ENCODE measurements around the gene AMN. TPM values are rescaled to one million over a fixed set of nuclear protein-coding genes. Genes with fewer than 3 reads are reported as not detected.
A peak's percentile ranks its signal among the peaks of the same experiment; 100 is the strongest.
"Not testable (repeated sequence)": the region's sequence is repeated elsewhere in the genome, so short reads cannot be mapped to it uniquely, and the experiment has no call there.

AMN gene
- total RNA-seq, 1 experiment from 2014 or later, result 5.6 TPM

GRCh38 chr14:102924632-102925588 lies 2.4 kb downstream of the AMN start:
- ChIA-PET POLR2A (ENCODE audit: low non-redundant PET) (interaction anchor here (0.7 kb wide), 1 partner anchor 77 kb away, joined by 6 read pairs; no protein-coding TSS in a partner anchor), CTCF (no interaction called here)
- intact Hi-C loops (cut with micrococcal nuclease; ENCODE audit: unreplicated experiment), result no loop called here
- Histone ChIP-seq H3K4me1 (ENCODE audit: insufficient read depth, low read length, poor library complexity, severe bottlenecking) (peaks cover 7% of the 10 kb centered on the region), H3K27me3 (replicated peaks; ENCODE audit: insufficient read depth, low read depth, low read length, poor library complexity) (peaks cover 11% of the 10 kb centered on the region), H3K36me3 (ENCODE audit: insufficient read depth, low read length, poor library complexity, severe bottlenecking) (no peaks in the 10 kb centered on the region), H3K4me3 (ENCODE audit: low read depth, low read length, poor library complexity, severe bottlenecking) (no peak overlapping the region), H3K27ac (ENCODE audit: low read depth, low read length, poor library complexity, severe bottlenecking) (no peak overlapping the region), H3K9me3 (ENCODE audit: low read depth, low read length, poor library complexity, severe bottlenecking) (no peaks in the 10 kb centered on the region)
- DNase-seq (ENCODE audit: low spot score), result no peak
- no TSS peak for BruUV-seq (replicated peaks)
- TF ChIP-seq CTCF (conservative IDR thresholded peaks at IDR 0.05; ENCODE audit: low read depth, low read length) (0 out of 2 replicates have a peak, but pooled peaks have one; percentile 27), EZH2 (IDR thresholded peaks at IDR 0.05; ENCODE audit: borderline replicate concordance, low read depth, low read length, poor library complexity, severe bottlenecking) (no peak)

DNA sequence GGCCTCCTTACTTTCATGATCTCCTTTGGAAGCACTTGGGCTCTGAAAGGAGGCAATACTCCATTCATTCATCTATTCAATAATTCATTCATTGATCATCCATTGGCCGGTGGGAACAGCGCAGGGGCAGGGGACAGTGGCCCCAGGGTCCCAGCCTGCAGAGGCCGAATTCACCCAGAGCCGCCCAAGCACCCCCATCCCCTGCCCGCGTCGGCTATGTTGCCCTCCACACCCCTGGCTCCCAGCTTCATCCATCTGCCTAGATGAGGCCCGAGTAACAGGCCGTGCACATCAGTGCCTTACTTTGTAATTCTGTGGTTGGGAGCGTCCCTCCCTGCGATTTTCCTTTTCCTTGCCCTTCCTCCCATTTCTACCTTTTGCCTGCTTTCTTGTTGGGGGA lies 3.2 kb downstream of the AMN start:
- H3K27me3 ChIP-seq (replicated peaks; ENCODE audit: insufficient read depth, low read depth, low read length, poor library complexity), result peaks cover 11% of the 10 kb centered on the region
- H3K27ac ChIP-seq (ENCODE audit: low read depth, low read length, poor library complexity, severe bottlenecking), result no peak overlapping the region
- H3K36me3 ChIP-seq (ENCODE audit: insufficient read depth, low read length, poor library complexity, severe bottlenecking), result no peaks in the 10 kb centered on the region
- no peaks in the 10 kb centered on the region for H3K9me3 ChIP-seq (ENCODE audit: low read depth, low read length, poor library complexity, severe bottlenecking)
- DNase-seq (ENCODE audit: low spot score), result no peak
- no TSS peak for BruUV-seq (replicated peaks)
- ChIA-PET POLR2A (ENCODE audit: low non-redundant PET) (interaction anchor here (0.7 kb wide), 1 partner anchor 76 kb away, joined by 6 read pairs; no protein-coding TSS in a partner anchor), CTCF (no interaction called here)
- no peak overlapping the region for H3K4me3 ChIP-seq (ENCODE audit: low read depth, low read length, poor library complexity, severe bottlenecking)
- TF ChIP-seq EZH2 (IDR thresholded peaks at IDR 0.05; ENCODE audit: borderline replicate concordance, low read depth, low read length, poor library complexity, severe bottlenecking), result no peak
- no peak for TF ChIP-seq CTCF (conservative IDR thresholded peaks at IDR 0.05; ENCODE audit: low read depth, low read length)
- intact Hi-C loops (cut with micrococcal nuclease; ENCODE audit: unreplicated experiment), result no loop called here
- peaks cover 7% of the 10 kb centered on the region for H3K4me1 ChIP-seq (ENCODE audit: insufficient read depth, low read length, poor library complexity, severe bottlenecking)

DNA sequence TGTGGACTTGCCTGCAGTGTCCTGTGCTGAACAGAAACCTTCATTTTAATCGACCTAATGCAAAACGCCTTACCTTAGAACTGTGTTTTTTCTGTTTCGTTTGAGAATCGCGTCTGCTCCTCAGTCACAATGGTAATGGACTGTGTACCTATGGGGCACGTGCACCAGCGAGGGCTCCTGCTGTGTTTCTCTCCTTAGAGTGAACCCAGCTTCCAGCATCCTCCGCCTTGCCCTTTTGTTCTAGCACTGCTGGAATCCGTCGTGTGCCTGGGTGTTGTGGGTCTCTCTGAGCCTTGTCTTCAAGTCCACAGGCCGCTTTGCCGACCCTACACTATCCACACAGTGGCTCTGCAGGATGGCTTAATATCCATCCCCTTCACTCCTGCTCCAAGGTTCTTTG lies 3.6 kb downstream of the AMN start:
- TF ChIP-seq CTCF (conservative IDR thresholded peaks at IDR 0.05; ENCODE audit: low read depth, low read length) (no peak), EZH2 (IDR thresholded peaks at IDR 0.05; ENCODE audit: borderline replicate concordance, low read depth, low read length, poor library complexity, severe bottlenecking) (no peak)
- no TSS peak for BruUV-seq (replicated peaks)
- Histone ChIP-seq H3K27me3 (replicated peaks; ENCODE audit: insufficient read depth, low read depth, low read length, poor library complexity) (peaks cover 11% of the 10 kb centered on the region), H3K9me3 (ENCODE audit: low read depth, low read length, poor library complexity, severe bottlenecking) (no peaks in the 10 kb centered on the region), H3K36me3 (ENCODE audit: insufficient read depth, low read length, poor library complexity, severe bottlenecking) (no peaks in the 10 kb centered on the region), H3K27ac (ENCODE audit: low read depth, low read length, poor library complexity, severe bottlenecking) (no peak overlapping the region), H3K4me3 (ENCODE audit: low read depth, low read length, poor library complexity, severe bottlenecking) (no peak overlapping the region), H3K4me1 (ENCODE audit: insufficient read depth, low read length, poor library complexity, severe bottlenecking) (peaks cover 7% of the 10 kb centered on the region)
- ChIA-PET POLR2A (ENCODE audit: low non-redundant PET) (no interaction called here), CTCF (no interaction called here)
- intact Hi-C loops (cut with micrococcal nuclease; ENCODE audit: unreplicated experiment), result no loop called here
- no peak for DNase-seq (ENCODE audit: low spot score)

DNA sequence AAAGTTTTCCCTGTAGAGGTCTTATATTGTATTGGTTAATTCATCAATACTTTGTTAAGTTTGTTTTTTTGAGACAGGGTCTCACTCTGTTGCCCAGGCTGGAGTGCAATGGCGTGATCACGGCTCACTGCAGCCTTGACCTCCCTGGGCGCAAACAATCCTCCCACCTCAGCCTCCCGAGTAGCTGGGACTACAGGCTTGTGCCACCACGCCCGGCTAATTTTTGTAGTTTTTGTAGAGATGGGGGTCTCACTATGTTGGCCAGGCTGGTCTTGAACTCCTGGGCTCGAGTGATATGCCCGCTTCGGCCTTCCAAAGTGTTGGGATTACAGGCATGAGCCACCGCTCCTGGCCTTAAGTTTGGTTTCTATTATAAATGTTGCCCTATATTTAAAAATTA lies 4.4 kb downstream of the AMN start:
- H3K36me3 ChIP-seq (ENCODE audit: insufficient read depth, low read length, poor library complexity, severe bottlenecking); H3K4me3 ChIP-seq (ENCODE audit: low read depth, low read length, poor library complexity, severe bottlenecking); POLR2A ChIA-PET (ENCODE audit: low non-redundant PET); H3K9me3 ChIP-seq (ENCODE audit: low read depth, low read length, poor library complexity, severe bottlenecking); BruUV-seq (replicated peaks); H3K4me1 ChIP-seq (ENCODE audit: insufficient read depth, low read length, poor library complexity, severe bottlenecking); H3K27ac ChIP-seq (ENCODE audit: low read depth, low read length, poor library complexity, severe bottlenecking); CTCF ChIA-PET; intact Hi-C loops (cut with micrococcal nuclease; ENCODE audit: unreplicated experiment); DNase-seq (ENCODE audit: low spot score): not testable (repeated sequence)
- H3K27me3 ChIP-seq (replicated peaks; ENCODE audit: insufficient read depth, low read depth, low read length, poor library complexity), result peaks cover 11% of the 10 kb centered on the region

All from A673 (cell line).